Activated CD8-positive, alpha-beta T cell treated with anti-CD3 and anti-CD28 coated beads, Interleukin-2, amount 10 ng/mL, durations not matched to agents 7 days and 5 days (primary cell): Measurements from ENCODE around the gene MYO9A. TPM values are rescaled to one million over a fixed set of nuclear protein-coding genes. Genes with fewer than 3 reads are reported as not detected.
"Not testable (repeated sequence)": the region's sequence is repeated elsewhere in the genome, so short reads cannot be mapped to it uniquely, and the experiment has no call there.

Source experiments
- ATAC-seq: fragments of 150-1000 bp; cut with Tn5 transposase; one replicate; pipeline ENCODE4 v1.10.0; 2021; ENCODE audit warnings: moderate library complexity
- CTCF ChIA-PET: fragments of 350-600 bp; sonication (Branson Sonifier 250); formaldehyde crosslinking; loops from one replicate; lab custom pipeline; 2021; ENCODE audit warnings: antibody characterized with exemption; lab: Charles Lee
- POLR2A ChIA-PET: fragments of 350-600 bp; sonication (Branson Sonifier 250); formaldehyde crosslinking; loops from one replicate; lab custom pipeline; 2021; ENCODE audit warnings: antibody characterized with exemption; lab: Charles Lee
- DNase-seq: peaks from one replicate; pipeline ENCODE4 v3.0.0-alpha.2; 2020
- H3K27ac Mint-ChIP-seq: one replicate; pipeline ENCODE4 v1.8.0; 2021; ENCODE audit warnings: mild to moderate bottlenecking, mixed read lengths
- H3K27me3 Mint-ChIP-seq: one replicate; pipeline ENCODE4 v1.8.0; 2021; ENCODE audit warnings: low read depth, mixed read lengths
- H3K36me3 Mint-ChIP-seq: one replicate; pipeline ENCODE4 v1.8.0; 2021; ENCODE audit warnings: low read depth, mixed read lengths
- H3K4me1 Mint-ChIP-seq: one replicate; pipeline ENCODE4 v1.8.0; 2021; ENCODE audit warnings: low read depth, mixed read lengths
- H3K4me3 Mint-ChIP-seq: one replicate; pipeline ENCODE4 v1.8.0; 2021; ENCODE audit warnings: mild to moderate bottlenecking, mixed read lengths
- H3K9me3 Mint-ChIP-seq: one replicate; pipeline ENCODE4 v1.8.0; 2022; ENCODE audit warnings: mixed read lengths; ENCODE audit not compliant: insufficient read depth
- total RNA-seq, 2 experiments: library from RNA; stranded (reverse); gene quantifications; one replicate each; pipeline ENCODE4 v1.2.3, GENCODE V29; 2021

Gene MYO9A
- total RNA-seq, 2 experiments from 2014 or later: 19.0 to 21.3 TPM

GRCh38 chr15:71889385-71889784 is 228.6 kb downstream of the MYO9A start:
- ATAC-seq (no peak), DNase-seq (no peak)
- CTCF ChIA-PET: no interaction called here
- H3K36me3 Mint-ChIP-seq: no peaks in the 10 kb centered on the region
- no peaks in the 10 kb centered on the region for H3K4me1 Mint-ChIP-seq
- no peaks in the 10 kb centered on the region for H3K27me3 Mint-ChIP-seq
- H3K27ac Mint-ChIP-seq: no peak overlapping the region
- no peaks in the 10 kb centered on the region for H3K9me3 Mint-ChIP-seq
- no peak overlapping the region for H3K4me3 Mint-ChIP-seq
- POLR2A ChIA-PET: interaction anchor here (0.7 kb wide), 1 partner anchor 9 kb away, joined by 3 read pairs; no protein-coding TSS in a partner anchor

- no peak for DNase-seq
- Mint-ChIP-seq H3K4me1 (no peaks in the 10 kb centered on the region), H3K4me3 (no peak overlapping the region), H3K36me3 (no peaks in the 10 kb centered on the region), H3K27ac (no peak overlapping the region), H3K27me3 (no peaks in the 10 kb centered on the region), H3K9me3 (no peaks in the 10 kb centered on the region)
- ATAC-seq: no peak
- POLR2A ChIA-PET: no interaction called here
- CTCF ChIA-PET: no interaction called here
Observed at GRCh38 chr15:71888797-71889196, 229.2 kb downstream of the MYO9A start.

GRCh38 chr15:71885390-71885789 is 232.6 kb downstream of the MYO9A start:
- ATAC-seq (no peak), DNase-seq (no peak)
- H3K4me1 Mint-ChIP-seq: no peaks in the 10 kb centered on the region
- CTCF ChIA-PET: no interaction called here
- H3K27me3 Mint-ChIP-seq: no peaks in the 10 kb centered on the region
- H3K9me3 Mint-ChIP-seq: no peaks in the 10 kb centered on the region
- H3K4me3 Mint-ChIP-seq: no peak overlapping the region
- POLR2A ChIA-PET: no interaction called here
- H3K36me3 Mint-ChIP-seq: no peaks in the 10 kb centered on the region
- no peak overlapping the region for H3K27ac Mint-ChIP-seq

- no peaks in the 10 kb centered on the region for H3K27me3 Mint-ChIP-seq
- H3K36me3 Mint-ChIP-seq: no peaks in the 10 kb centered on the region
- no peaks in the 10 kb centered on the region for H3K9me3 Mint-ChIP-seq
- ChIA-PET POLR2A (no interaction called here), CTCF (interaction anchor here (1.6 to 1.7 kb wide), 2 partner anchors 29 to 140 kb away, joined by 4 to 5 read pairs; no protein-coding TSS in a partner anchor)
- ATAC-seq (no peak), DNase-seq (no peak)
- H3K27ac Mint-ChIP-seq: no peak overlapping the region
- no peak overlapping the region for H3K4me3 Mint-ChIP-seq
- H3K4me1 Mint-ChIP-seq: no peaks in the 10 kb centered on the region
Observed at GRCh38 chr15:71883447-71883846, 234.5 kb downstream of the MYO9A start.

GRCh38 chr15:71880276-71880675 is 237.7 kb downstream of the MYO9A start:
- Mint-ChIP-seq H3K4me1 (no peaks in the 10 kb centered on the region), H3K9me3 (no peaks in the 10 kb centered on the region), H3K36me3 (no peaks in the 10 kb centered on the region), H3K4me3 (no peak overlapping the region), H3K27me3 (no peaks in the 10 kb centered on the region), H3K27ac (no peak overlapping the region)
- DNase-seq (no peak), ATAC-seq (no peak)
- ChIA-PET CTCF (no interaction called here), POLR2A (no interaction called here)

GRCh38 chr15:71874245-71874644 is 243.7 kb downstream of the MYO9A start:
- ChIA-PET CTCF (no interaction called here), POLR2A (no interaction called here)
- H3K36me3 Mint-ChIP-seq: no peaks in the 10 kb centered on the region
- H3K4me3 Mint-ChIP-seq: no peak overlapping the region
- H3K27ac Mint-ChIP-seq: no peak overlapping the region
- no peak for ATAC-seq
- H3K4me1 Mint-ChIP-seq: no peaks in the 10 kb centered on the region
- no peaks in the 10 kb centered on the region for H3K27me3 Mint-ChIP-seq
- DNase-seq: no peak
- no peaks in the 10 kb centered on the region for H3K9me3 Mint-ChIP-seq

- H3K9me3 Mint-ChIP-seq, H3K27ac Mint-ChIP-seq, POLR2A ChIA-PET, ATAC-seq, H3K27me3 Mint-ChIP-seq, H3K36me3 Mint-ChIP-seq, H3K4me3 Mint-ChIP-seq, DNase-seq, CTCF ChIA-PET, H3K4me1 Mint-ChIP-seq: not testable (repeated sequence)
Observed at GRCh38 chr15:71858232-71858631, 259.7 kb downstream of the MYO9A start.

- POLR2A ChIA-PET: no interaction called here
- H3K27me3 Mint-ChIP-seq: no peaks in the 10 kb centered on the region
- H3K4me1 Mint-ChIP-seq: no peaks in the 10 kb centered on the region
- H3K9me3 Mint-ChIP-seq: no peaks in the 10 kb centered on the region
- CTCF ChIA-PET: interaction anchor here (1.7 kb wide), 1 partner anchor 29 kb away, joined by 4 read pairs; no protein-coding TSS in a partner anchor
- no peak overlapping the region for H3K4me3 Mint-ChIP-seq
- DNase-seq: no peak
- ATAC-seq: no peak
- peaks cover 4% of the 10 kb centered on the region for H3K36me3 Mint-ChIP-seq
- no peak overlapping the region for H3K27ac Mint-ChIP-seq
Observed at GRCh38 chr15:71853543-71853942, 264.4 kb downstream of the MYO9A start.

GRCh38 chr15:71844916-71845315 is 273.0 kb downstream of the MYO9A start:
- Mint-ChIP-seq H3K36me3 (peaks cover 5% of the 10 kb centered on the region), H3K27ac (no peak overlapping the region), H3K9me3 (no peaks in the 10 kb centered on the region), H3K4me1 (no peaks in the 10 kb centered on the region), H3K27me3 (no peaks in the 10 kb centered on the region), H3K4me3 (no peak overlapping the region)
- ATAC-seq (no peak), DNase-seq (no peak)
- CTCF ChIA-PET: no interaction called here
- POLR2A ChIA-PET: no interaction called here

- H3K4me3 Mint-ChIP-seq: no peak overlapping the region
- CTCF ChIA-PET: no interaction called here
- POLR2A ChIA-PET: no interaction called here
Observed at GRCh38 chr15:71841563-71841962, 276.4 kb downstream of the MYO9A start.

GRCh38 chr15:71830981-71831380 is 287.0 kb downstream of the MYO9A start:
- no peak overlapping the region for H3K4me3 Mint-ChIP-seq
- POLR2A ChIA-PET: no interaction called here
- H3K36me3 Mint-ChIP-seq: peaks cover 25% of the 10 kb centered on the region
- CTCF ChIA-PET: no interaction called here
- no peaks in the 10 kb centered on the region for H3K27me3 Mint-ChIP-seq
- DNase-seq: no peak
- ATAC-seq: no peak
- H3K9me3 Mint-ChIP-seq: no peaks in the 10 kb centered on the region
- no peak overlapping the region for H3K27ac Mint-ChIP-seq
- no peaks in the 10 kb centered on the region for H3K4me1 Mint-ChIP-seq

More at GRCh38 chr15:71841563-71841962, 276.4 kb downstream of the MYO9A start:
- no peaks in the 10 kb centered on the region for H3K9me3 Mint-ChIP-seq
- H3K36me3 Mint-ChIP-seq: peaks cover 2% of the 10 kb centered on the region
- H3K4me1 Mint-ChIP-seq: no peaks in the 10 kb centered on the region
- H3K27ac Mint-ChIP-seq: no peak overlapping the region
- ATAC-seq (no peak), DNase-seq (no peak)
- H3K27me3 Mint-ChIP-seq: no peaks in the 10 kb centered on the region

- Mint-ChIP-seq H3K9me3 (peaks cover 7% of the 10 kb centered on the region), H3K4me1 (no peaks in the 10 kb centered on the region), H3K27me3 (no peaks in the 10 kb centered on the region), H3K4me3 (no peak overlapping the region), H3K36me3 (peaks cover 45% of the 10 kb centered on the region), H3K27ac (no peak overlapping the region)
- no peak for ATAC-seq
- CTCF ChIA-PET: no interaction called here
- no peak for DNase-seq
- POLR2A ChIA-PET: interaction anchor here (0.6 kb wide), 1 partner anchor 815 kb away, joined by 3 read pairs; no protein-coding TSS in a partner anchor
Observed at GRCh38 chr15:71826196-71826595, 291.8 kb downstream of the MYO9A start.
